ENCODE data around the gene PLCB1. TPM values are rescaled to one million over a fixed set of nuclear protein-coding genes. Genes with fewer than 3 reads are reported as not detected.

PLCB1 gene
- total and polyA plus RNA-seq, 8 donors: 8.8 to 27.7 (median 19.2) TPM

DNA sequence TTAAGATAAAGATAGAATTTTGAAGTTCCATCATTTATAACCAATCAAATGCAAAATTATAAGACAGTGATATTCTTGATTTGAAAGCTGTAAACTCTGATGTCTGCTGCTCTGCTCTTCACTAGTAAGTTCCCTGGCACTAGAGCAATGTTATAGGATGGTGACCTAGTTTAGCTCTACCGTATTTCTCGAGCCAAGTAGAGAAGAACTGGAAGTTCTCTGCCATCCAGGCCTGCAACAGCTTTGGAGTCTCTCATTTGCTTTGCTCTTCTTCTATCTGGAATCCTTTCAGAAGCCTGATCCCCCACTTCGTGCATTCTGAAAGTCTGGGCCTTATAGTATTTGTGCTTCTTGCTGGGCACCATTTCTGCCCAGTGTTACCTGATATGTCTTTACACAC, 100.3 kb downstream of the PLCB1 start:
- TF ChIP-seq, protein P1, sequence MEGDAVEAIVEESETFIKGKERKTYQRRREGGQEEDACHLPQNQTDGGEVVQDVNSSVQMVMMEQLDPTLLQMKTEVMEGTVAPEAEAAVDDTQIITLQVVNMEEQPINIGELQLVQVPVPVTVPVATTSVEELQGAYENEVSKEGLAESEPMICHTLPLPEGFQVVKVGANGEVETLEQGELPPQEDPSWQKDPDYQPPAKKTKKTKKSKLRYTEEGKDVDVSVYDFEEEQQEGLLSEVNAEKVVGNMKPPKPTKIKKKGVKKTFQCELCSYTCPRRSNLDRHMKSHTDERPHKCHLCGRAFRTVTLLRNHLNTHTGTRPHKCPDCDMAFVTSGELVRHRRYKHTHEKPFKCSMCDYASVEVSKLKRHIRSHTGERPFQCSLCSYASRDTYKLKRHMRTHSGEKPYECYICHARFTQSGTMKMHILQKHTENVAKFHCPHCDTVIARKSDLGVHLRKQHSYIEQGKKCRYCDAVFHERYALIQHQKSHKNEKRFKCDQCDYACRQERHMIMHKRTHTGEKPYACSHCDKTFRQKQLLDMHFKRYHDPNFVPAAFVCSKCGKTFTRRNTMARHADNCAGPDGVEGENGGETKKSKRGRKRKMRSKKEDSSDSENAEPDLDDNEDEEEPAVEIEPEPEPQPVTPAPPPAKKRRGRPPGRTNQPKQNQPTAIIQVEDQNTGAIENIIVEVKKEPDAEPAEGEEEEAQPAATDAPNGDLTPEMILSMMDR (IDR thresholded peaks at IDR 0.05): no peak
- ATAC-seq (no peak), DNase-seq (no peak)
- H3K36me3 ChIP-seq: no peaks in the 10 kb centered on the region
- H3K9me3 ChIP-seq: no peaks in the 10 kb centered on the region
- no peaks in the 10 kb centered on the region for H3K4me1 ChIP-seq
- intact Hi-C loops (cut with DNase I): no loop called here
- H3K27ac ChIP-seq: no peak overlapping the region
- no peak overlapping the region for H3K4me3 ChIP-seq
- H3K27me3 ChIP-seq: no peaks in the 10 kb centered on the region

DNA sequence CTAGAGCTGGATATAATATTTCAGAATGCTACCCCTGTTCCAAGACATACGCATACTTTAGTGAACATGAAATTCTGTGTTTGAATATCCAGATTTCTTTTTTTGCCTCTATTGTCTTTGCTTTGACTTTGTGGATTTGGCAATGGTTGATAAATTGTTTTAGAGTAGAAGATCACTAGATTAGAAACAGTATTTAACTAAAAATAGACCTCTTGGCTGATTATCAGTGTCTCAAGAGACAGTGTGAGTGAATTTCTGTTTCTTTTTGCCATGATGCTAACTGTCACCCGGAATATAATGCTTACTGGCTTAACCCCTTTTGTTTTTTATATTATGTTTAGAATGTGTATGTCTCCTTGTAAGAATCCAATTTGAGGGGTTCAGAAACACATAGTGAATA, 102.5 kb downstream of the PLCB1 start:
- Histone ChIP-seq H3K27ac (no peak overlapping the region), H3K27me3 (no peaks in the 10 kb centered on the region), H3K4me3 (no peak overlapping the region), H3K36me3 (no peaks in the 10 kb centered on the region), H3K4me1 (no peaks in the 10 kb centered on the region), H3K9me3 (no peaks in the 10 kb centered on the region)
- ATAC-seq: no peak
- TF ChIP-seq, protein P1 (IDR thresholded peaks at IDR 0.05): no peak
- intact Hi-C loops (cut with DNase I): no loop called here
- DNase-seq: no peak

DNA sequence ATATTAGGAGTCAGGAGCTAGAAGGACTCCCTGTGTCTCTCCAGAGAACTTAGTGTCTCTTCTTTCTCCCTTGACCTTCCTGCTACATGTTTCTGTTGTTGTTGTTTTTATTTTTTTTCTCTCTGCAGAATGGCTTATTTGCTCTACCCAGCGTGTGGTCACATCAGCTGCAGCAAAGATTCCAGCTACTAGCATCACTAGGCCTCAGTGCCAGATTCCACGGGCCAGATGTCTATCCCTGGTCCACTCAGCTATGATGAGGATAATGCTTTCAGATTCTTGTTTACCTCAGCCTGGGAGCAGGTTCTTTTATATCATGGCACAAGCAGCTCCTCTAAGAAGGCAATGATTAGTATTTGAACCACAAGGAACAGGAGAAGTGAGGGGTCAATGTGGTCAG, 110.0 kb downstream of the PLCB1 start:
- DNase-seq: no peak
- Histone ChIP-seq H3K27ac (no peak overlapping the region), H3K4me3 (no peak overlapping the region), H3K4me1 (peaks cover 0 to 3% of the 10 kb centered on the region in 2 donors), H3K36me3 (no peaks in the 10 kb centered on the region), H3K27me3 (no peaks in the 10 kb centered on the region), H3K9me3 (no peaks in the 10 kb centered on the region)
- ATAC-seq: no peak
- TF ChIP-seq, protein P1 (IDR thresholded peaks at IDR 0.05): no peak
- intact Hi-C loops (cut with DNase I): no loop called here

DNA sequence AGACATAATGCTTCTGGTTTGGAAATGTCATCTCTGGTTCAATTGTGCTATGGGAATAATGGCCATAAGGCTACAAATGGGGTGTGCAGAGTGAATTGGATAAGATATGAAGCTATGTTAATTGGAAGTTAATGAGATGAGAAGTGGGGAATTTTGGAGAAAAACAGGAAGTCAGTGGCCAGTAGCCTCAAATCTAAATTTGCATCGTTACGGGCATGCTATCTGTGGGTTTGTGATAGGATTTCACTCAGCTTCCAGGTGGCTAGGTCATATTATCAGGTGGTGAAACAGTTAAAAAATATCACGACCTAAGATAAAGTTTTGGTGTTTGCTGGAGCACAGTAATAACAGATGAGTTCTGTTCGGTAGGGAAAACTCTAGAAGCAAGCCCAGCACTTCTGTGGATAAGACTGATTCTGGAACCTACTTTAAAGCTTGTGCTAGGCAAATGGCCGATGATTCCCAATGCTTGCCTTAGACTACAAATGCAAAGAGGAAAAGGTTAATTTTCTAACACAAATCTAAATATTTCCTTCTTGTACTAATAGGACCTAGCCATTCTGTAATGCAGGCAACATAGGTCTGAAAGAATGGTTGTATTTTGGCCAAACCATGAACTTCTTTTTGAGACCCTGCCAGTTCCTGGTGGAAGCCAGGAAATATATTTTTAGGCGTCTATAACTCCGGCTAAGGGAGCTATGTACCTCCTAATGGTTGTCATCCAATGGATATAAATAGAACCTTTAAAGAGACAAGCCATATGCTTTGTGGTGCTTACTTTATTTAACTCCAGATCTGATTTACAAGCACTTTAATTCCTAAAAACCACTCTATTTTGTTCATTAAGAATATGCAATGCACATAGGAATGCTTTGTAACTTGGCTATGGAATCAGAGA, 111.0 kb downstream of the PLCB1 start:
- intact Hi-C loops (cut with DNase I): no loop called here
- H3K27ac ChIP-seq: no peak overlapping the region
- no peak overlapping the region for H3K4me3 ChIP-seq
- no peaks in the 10 kb centered on the region for H3K9me3 ChIP-seq
- H3K4me1 ChIP-seq: peaks cover 0 to 3% of the 10 kb centered on the region in 2 donors
- no peak for DNase-seq
- TF ChIP-seq, protein P1 (IDR thresholded peaks at IDR 0.05): no peak
- no peaks in the 10 kb centered on the region for H3K27me3 ChIP-seq
- no peak for ATAC-seq
- no peaks in the 10 kb centered on the region for H3K36me3 ChIP-seq

DNA sequence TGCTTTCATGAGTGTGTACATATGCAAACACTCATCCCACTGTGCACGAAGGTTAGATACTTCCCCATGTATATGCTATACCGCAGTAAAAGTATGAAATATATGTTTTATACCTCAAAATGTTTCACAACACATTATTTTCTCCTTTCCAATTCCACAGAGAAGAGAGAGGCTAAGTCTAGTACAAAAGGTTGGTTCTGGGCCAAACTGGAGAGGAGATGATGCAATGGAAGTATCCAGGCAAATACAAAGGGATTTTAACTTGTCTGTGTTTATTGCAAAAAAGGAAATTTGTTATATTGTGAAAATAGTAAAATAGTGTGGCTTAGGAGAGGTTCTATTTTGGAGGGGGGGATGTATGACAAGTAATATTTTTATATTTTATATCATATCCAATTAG, 112.6 kb downstream of the PLCB1 start:
- Histone ChIP-seq H3K27ac (peak overlapping the region in 1 of 2 donors; percentile 60), H3K36me3 (no peaks in the 10 kb centered on the region), H3K27me3 (no peaks in the 10 kb centered on the region), H3K4me1 (peaks cover 0 to 3% of the 10 kb centered on the region in 2 donors), H3K4me3 (no peak overlapping the region), H3K9me3 (no peaks in the 10 kb centered on the region)
- DNase-seq (peak in 2 of 4 donors; percentile 41 to 72), ATAC-seq (peak; percentile 24)
- intact Hi-C loops (cut with DNase I): no loop called here
- TF ChIP-seq, protein P1 (IDR thresholded peaks at IDR 0.05): no peak
